Pons (tissue), 1 donor: ENCODE measurements around the gene DIP2C.
"Not testable (repeated sequence)": the region's sequence is repeated elsewhere in the genome, so short reads cannot be mapped to it uniquely, and the experiment has no call there.

Experiments
- DNase-seq: peaks from one replicate; pipeline ENCODE4 v3.0.0-alpha.2; 2016; ENCODE audit warnings: low spot score

The DIP2C gene

GRCh38 chr10:326894-327635 lies 362.4 kb downstream of the DIP2C start:
- DNase-seq, result no peak

DNA sequence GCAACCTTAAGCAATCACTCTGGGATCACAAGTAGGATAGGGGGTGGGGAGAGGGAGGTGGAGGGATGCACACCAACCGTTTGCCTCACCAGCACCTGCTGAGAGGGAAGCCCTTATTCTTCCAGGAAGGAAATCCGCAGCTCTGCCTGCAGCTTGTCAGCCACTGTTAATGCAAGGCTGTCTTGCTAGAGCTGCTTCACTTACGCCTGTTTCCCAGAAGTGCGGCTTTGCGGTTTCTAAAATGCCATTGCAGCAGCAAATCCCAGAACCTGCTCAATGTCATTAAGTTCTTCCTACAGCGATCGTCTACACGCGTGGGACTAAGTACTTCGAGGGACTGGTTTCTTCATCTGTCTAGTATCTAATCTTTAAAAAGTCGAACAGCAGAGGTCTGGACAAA lies 363.1 kb downstream of the DIP2C start:
- no peak for DNase-seq

GRCh38 chr10:325282-325681 lies 364.2 kb downstream of the DIP2C start:
- no peak for DNase-seq

- no peak for DNase-seq
These were observed 364.9 kb downstream of the DIP2C start for GRCh38 chr10:324593-324992.

DNA sequence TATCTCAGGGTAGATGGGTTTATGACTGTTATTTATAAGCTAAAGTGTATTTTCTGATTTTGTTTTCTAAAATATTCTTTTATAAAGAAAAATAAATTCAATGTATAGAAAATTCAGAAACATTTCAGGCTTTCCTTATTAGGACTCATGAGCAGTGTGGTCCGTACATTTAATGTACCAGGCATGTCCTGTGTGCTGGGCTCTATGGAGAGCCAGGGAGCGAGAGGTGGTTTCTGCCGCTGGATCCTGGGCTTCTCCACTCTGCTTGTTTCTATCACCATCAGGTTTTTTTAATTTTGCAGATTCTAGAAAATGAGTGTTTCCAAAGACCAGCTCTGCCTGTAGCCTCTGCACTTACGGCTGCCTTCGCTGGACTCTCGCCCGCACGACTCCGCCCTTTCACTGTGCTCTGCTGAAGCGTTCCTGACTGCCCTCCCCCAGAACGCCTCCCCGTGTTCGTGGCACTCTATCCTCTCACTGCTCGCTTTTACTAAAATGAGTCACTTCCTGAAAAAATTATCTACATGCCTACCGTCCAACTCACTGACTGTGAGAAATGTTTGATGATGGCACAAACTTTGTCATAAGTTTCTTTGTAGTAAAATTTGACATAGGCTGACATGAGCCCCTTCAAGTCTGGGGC lies 365.7 kb downstream of the DIP2C start:
- no peak for DNase-seq

- not testable (repeated sequence) for DNase-seq
These were observed 366.4 kb downstream of the DIP2C start for GRCh38 chr10:323046-323445.

DNA sequence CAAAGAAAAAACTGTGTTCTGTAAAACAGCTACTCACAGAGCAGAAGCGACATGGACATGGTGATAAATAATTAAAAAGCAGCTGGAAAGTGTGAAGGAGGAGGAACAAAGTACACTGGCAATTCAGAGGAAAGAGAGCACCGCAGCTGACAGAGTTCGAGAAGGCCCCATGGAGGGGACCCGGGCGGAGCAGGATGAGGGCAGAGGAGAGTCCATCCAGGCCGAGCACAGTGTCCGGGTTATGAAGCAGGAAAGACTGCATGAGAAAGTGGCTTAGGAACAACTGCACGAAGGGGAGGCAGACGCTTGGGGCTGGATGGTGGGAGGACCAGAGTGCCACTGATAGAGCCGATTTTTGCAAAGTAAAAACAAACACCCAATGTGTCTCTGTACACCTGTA lies 368.7 kb downstream of the DIP2C start:
- DNase-seq, result no peak

DNA sequence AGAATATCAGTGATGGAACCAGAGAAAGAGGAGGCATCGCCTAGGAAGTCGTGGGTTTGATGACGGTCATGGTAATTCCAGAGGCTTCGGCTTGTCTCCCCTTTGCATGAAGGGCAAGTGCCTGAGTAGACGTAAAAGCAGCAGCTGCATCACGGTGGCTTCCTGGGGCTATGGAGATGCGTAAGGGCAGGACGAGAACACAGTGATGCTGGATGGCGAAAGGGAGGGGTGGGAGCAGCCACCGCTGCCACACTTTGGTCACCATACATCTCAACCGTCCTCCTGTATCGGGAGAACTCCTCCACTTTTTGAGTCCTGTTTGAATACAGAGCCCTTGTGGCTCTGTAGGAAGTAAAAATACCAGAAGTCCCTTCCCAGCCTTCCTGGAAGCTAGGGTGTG lies 371.5 kb downstream of the DIP2C start:
- DNase-seq, result no peak

- DNase-seq, result no peak
These were observed 372.1 kb downstream of the DIP2C start for GRCh38 chr10:317271-317769.

GRCh38 chr10:316390-316789 lies 373.1 kb downstream of the DIP2C start:
- DNase-seq, result no peak

- no peak for DNase-seq
These were observed 374.6 kb downstream of the DIP2C start for GRCh38 chr10:314871-315270.

DNA sequence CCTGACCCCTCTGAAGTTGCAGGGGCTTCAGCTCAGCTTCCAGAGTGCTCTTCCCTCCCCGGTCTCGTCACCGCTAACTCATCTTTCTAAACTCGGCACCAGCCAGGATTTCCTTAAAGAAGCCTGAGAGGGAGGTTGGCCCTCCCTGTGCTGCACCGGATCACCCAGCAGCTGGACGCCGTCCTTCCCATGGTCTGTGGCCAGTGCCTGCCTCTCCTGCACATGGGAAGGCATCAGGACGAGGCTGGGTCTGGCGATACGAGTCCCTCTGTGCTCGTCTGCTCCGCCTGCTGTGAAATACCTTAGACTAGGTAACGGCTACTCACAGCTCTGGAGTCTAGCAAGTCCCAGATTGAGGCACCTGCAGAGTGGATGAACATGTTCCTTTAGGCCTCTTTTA lies 375.1 kb downstream of the DIP2C start:
- no peak for DNase-seq

DNA sequence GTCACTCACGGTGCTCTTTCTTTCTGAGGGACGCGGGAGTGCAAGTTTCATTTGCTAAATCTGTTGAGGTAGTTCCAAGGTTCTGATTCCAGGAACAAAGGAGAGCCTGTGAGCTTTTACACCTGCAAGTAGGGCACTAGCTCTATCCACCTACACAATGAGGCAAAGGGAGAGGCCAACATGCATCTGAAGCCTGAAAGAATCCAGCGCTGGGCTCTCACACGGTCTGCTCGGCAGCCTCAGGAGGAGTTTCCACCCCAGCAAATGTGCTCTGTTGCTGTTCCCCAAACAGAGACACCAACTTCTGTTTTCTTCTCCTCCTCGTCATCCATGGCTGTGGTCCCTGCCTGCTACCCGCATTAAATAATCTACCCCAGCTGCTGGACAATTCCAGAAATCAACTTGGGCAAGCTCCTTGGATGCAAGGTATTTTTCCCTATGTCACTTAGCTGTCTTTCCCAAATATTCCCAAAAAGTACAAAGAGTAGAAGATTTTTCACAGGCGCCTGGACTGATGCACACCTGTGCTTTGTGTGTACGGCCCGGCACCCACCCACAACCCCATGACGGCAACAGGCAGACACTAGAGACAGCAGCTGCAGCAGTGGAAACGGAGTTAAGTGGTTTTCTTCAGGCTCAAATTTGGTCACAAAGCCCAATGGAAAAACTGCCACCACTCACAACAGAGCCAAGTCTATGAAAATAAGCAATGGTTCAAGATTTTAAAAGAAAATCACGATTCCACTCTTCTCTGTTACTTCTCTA lies 377.4 kb downstream of the DIP2C start:
- no peak for DNase-seq

DNA sequence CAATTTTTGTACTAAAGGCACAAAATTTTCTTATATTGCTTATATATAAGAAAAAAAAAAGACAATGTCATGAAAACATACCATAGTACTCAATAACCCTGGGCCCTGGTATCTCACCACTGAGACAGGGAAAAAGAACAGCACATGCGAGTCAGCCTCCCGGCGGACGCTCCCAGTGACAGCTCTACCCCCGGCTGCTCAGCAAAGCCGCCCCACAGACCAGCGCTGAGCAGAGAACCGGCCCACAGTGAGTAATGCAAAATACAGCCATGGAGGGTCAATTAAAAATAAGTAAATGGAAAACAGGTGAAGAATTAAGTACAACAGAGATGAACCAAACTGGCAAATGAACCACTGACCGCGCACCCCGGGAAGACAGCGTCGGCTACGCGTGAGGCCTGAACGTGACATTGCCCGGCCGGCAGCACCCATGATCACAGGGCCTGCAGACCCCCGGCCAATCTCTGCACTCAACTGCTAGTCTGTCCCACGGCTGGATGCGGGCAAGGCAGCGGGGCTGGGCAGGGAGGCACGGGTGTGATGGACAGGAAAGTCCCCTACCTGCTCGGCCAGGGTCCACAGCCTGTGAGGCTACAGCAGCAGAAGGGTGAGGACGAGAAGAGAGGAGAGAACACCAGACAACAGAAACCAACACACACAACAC lies 378.4 kb downstream of the DIP2C start:
- no peak for DNase-seq

- no peak for DNase-seq
These were observed 379.1 kb downstream of the DIP2C start for GRCh38 chr10:310371-310770.

DNA sequence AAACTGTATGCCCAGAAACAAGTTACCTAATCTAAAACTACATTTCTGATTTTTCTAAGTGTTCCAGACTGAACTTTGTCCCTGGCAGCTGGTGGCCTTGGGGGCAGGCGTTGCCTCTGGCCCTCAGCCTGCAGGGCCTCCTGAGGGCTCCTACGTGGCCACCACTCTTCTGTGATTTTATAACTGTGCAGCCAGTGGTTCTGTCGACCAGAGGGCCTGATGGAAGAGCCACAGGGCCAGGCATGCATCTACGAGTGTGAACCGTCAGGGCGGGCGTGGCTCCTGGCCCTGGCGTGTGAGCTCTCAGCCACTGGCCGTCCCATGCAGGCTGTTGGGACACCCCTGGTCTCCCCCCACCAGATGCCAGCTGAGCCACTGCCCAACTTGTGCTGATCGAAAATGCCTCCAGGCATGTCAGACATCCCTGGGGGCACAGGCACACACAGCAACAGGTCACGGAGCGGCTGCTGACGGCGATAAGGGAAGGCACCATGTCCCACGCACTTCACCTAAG lies 380.8 kb downstream of the DIP2C start:
- no peak for DNase-seq

DNA sequence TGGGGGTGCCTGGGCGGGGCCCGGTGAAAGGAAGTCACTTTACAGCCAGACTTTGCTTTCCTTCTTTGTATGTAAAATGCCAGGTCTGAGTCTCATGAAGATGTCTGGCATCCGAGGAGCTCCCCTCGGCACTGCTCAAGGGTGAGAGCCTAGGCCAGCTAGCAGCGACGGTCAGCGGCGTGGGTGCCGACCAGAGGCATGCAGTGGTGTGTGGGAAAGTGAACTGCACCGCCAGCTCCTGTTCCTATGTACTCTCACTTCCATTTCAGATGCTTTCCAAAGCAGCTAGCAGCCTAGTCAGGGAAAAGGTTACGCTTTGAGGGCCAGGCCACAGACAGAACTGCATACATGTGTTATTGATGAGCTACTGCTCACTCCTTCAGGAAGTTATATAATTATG lies 381.4 kb downstream of the DIP2C start:
- no peak for DNase-seq

- DNase-seq, result no peak
These were observed 381.8 kb downstream of the DIP2C start for GRCh38 chr10:307659-308058.

- no peak for DNase-seq
These were observed 382.7 kb downstream of the DIP2C start for GRCh38 chr10:306675-307185.

- DNase-seq, result no peak
These were observed 383.3 kb downstream of the DIP2C start for GRCh38 chr10:306007-306674.

- DNase-seq, result no peak
These were observed 384.4 kb downstream of the DIP2C start for GRCh38 chr10:305034-305433.
